ENCODE measurements around the gene AMBRA1. TPM values are rescaled to one million over a fixed set of nuclear protein-coding genes. Genes with fewer than 3 reads are reported as not detected.

The AMBRA1 gene
- total and polyA plus RNA-seq, 2 donors (not counting 3 experiments of a cell fraction or from before 2014, with no cell fraction given) = 18.4 to 32.4 TPM

DNA sequence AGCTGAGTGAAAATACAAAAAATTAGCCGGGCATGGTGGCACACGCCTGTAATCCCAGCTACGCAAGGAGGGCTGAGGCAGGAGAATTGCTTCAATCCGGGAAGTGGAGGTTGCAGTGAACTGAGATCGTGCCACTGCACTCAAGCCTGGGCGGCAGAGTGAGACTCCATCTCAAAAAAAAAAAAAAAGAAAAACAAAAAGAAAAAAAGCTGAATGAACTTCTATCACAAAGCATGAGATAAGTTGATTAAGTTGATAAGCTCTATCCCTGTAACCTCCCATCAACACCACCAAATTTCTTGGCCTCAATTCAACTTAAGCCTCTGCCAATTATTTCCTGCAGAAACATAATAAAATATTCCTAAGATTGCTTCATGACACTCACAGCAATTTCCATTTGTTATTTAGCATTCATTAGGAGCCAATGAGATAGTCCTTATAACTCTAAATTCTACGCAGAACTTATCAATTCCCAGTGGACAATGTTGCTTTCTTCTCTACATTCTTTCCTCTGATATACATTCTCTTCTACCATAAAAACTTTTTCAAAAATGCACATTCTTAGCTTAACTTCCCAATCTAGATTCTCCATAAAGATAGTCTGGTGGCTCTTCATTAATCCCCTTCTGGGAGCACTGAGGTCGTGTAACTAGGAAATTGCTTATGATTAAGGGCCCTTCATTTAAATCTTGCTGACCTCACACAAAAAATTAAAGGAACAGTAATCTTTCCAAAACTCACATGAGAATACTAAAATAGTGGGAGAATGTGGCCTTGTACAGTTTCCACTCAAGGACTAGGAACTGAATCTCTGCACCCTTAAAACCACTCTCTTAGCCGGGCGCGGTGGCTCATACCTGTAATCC lies 2.9 kb downstream of the AMBRA1 start:
- dilution Hi-C loops (cut with MboI; ENCODE audit: extremely low pct_ligation_motif_present, low sequenced_read_pairs) = no loop called here
- BruUV-seq (replicated peaks) = no TSS peak

More for the DNA sequence above, 2.9 kb downstream of the AMBRA1 start:
- Histone ChIP-seq H3K9me1 (replicated peaks; ENCODE audit: control insufficient read depth, extremely low read depth, insufficient read depth, low read length) (no peaks in the 10 kb centered on the region), H2AFZ (ENCODE audit: low read depth, low read length) (no peak overlapping the region), H3K4me3 (replicated peaks in 1 of 3; ENCODE audit: insufficient read depth in 1 of 3, low read depth in 1 of 3, low read length in 3 of 3) (peak overlapping the region in 1 of 3 experiments; percentile 8), H3K9me3 (replicated peaks; ENCODE audit: control insufficient read depth, insufficient read depth, low read length) (no peaks in the 10 kb centered on the region), H3K79me2 (ENCODE audit: control insufficient read depth, insufficient read depth, low read length) (peaks cover 72% of the 10 kb centered on the region), H3K4me2 (ENCODE audit: insufficient read depth, low read length) (peak overlapping the region; percentile 52), H3K9ac (replicated peaks; ENCODE audit: extremely low read depth, insufficient read depth, low read length) (no peak overlapping the region), H3K36me3 (ENCODE audit: control insufficient read depth in 2 of 2, extremely low read depth in 1 of 2, insufficient read depth in 2 of 2, low read length in 2 of 2) (no peaks in the 10 kb centered on the region), H4K20me1 (replicated peaks; ENCODE audit: control insufficient read depth, extremely low read depth, insufficient read depth, low read length) (peaks cover 5% of the 10 kb centered on the region), H3K4me1 (ENCODE audit: control insufficient read depth, extremely low read depth, insufficient read depth, low read length) (peaks cover 24% of the 10 kb centered on the region), H3K27ac (ENCODE audit: insufficient read depth, low read depth, low read length) (no peak overlapping the region), H3K27me3 (ENCODE audit: control insufficient read depth in 2 of 2, insufficient read depth in 2 of 2, low read length in 2 of 2) (no peaks in the 10 kb centered on the region)
- FAIRE-seq = no peak
- POLR2A ChIA-PET = no interaction called here
- peak; percentile 56 for DNase-seq (ENCODE audit: low read depth, low spot score)
- intact Hi-C loops (cut with micrococcal nuclease) = no loop called here
- TF ChIP-seq POLR2AphosphoS5 (IDR thresholded peaks at IDR 0.05; ENCODE audit: insufficient read depth, low read depth, low read length) (no peak), MAX (IDR thresholded peaks at IDR 0.05; ENCODE audit: insufficient read depth, insufficient read length) (no peak), GATA2 (IDR thresholded peaks at IDR 0.05; ENCODE audit: insufficient read depth, insufficient read length, low read depth, low read length) (no peak)
- TF ChIP-seq, protein P1, sequence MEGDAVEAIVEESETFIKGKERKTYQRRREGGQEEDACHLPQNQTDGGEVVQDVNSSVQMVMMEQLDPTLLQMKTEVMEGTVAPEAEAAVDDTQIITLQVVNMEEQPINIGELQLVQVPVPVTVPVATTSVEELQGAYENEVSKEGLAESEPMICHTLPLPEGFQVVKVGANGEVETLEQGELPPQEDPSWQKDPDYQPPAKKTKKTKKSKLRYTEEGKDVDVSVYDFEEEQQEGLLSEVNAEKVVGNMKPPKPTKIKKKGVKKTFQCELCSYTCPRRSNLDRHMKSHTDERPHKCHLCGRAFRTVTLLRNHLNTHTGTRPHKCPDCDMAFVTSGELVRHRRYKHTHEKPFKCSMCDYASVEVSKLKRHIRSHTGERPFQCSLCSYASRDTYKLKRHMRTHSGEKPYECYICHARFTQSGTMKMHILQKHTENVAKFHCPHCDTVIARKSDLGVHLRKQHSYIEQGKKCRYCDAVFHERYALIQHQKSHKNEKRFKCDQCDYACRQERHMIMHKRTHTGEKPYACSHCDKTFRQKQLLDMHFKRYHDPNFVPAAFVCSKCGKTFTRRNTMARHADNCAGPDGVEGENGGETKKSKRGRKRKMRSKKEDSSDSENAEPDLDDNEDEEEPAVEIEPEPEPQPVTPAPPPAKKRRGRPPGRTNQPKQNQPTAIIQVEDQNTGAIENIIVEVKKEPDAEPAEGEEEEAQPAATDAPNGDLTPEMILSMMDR (IDR thresholded peaks at IDR 0.05; ENCODE audit: extremely low read depth in 1 of 2, insufficient read depth in 1 of 2, low read depth in 1 of 2, low read length in 2 of 2) = no peak
- CTCF ChIA-PET = interaction anchor here (0.6 to 1.5 kb wide), 3 partner anchors 28 to 37 kb away, joined by 3 to 5 read pairs (median 3); no protein-coding TSS in a partner anchor
